Measurements from ENCODE around the gene UTP14A.

- TF ChIP-seq EZH2 (IDR thresholded peaks at IDR 0.05; ENCODE audit: insufficient read depth, poor library complexity, severe bottlenecking) (no peak), EZH2phosphoT487 (IDR thresholded peaks at IDR 0.05; ENCODE audit: insufficient read depth, low read depth) (no peak)
These were observed 53.5 kb downstream of the UTP14A start for GRCh38 chrX:129959493-129959832.

All from GM23248 (cell line).